ENCODE data around the gene PAK1.

DNA sequence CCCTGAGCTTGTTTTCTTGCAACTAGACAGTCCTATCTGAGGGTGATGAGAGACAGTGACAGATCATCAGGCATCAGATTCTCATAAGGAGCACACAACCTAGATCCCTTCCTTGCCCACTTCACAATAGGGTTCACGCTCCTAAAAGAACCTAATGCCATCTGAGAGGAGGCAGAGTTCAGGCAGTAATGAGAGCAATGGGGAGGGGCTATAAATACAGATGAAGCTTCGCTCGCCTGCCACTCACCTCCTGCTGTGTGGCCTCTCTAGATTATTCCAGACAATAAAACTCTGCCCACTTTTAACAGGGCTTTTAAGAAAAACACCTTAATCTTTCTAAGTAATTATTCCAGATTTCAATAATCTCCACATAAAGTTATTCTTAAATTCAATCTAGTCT is 43.9 kb upstream of the PAK1 start:
- no peak for TF ChIP-seq CTCF (optimal IDR thresholded peaks at IDR 0.05 in 1 of 3, IDR thresholded peaks at IDR 0.05 in 1 of 3, conservative IDR thresholded peaks at IDR 0.05 in 1 of 3; ENCODE audit: extremely low read depth in 1 of 3, insufficient read depth in 2 of 3, low read length in 3 of 3)
- no peak for TF ChIP-seq EZH2 (IDR thresholded peaks at IDR 0.05; ENCODE audit: low read length)
